Measurements from ENCODE around the gene PPIL4. TPM values are rescaled to one million over a fixed set of nuclear protein-coding genes. Genes with fewer than 3 reads are reported as not detected.
A peak's percentile ranks its signal among the peaks of the same experiment; 100 is the strongest.

The PPIL4 gene
- total and polyA plus RNA-seq, 7 donors, result 15.6 to 35.0 (median 31.3) TPM

GRCh38 chr6:149458806-149459205 lies 87.0 kb downstream of the PPIL4 start:
- Histone ChIP-seq H3K27me3 (no peaks in the 10 kb centered on the region), H3K4me1 (peaks cover 0 to 28% (median 19%) of the 10 kb centered on the region in 4 donors), H3K4me3 (no peak overlapping the region), H3K9me3 (no peaks in the 10 kb centered on the region), H3K27ac (no peak overlapping the region), H3K36me3 (no peaks in the 10 kb centered on the region)
- TF ChIP-seq POLR2AphosphoS5 (IDR thresholded peaks at IDR 0.05), result no peak
- DNase-seq, result no peak
- intact Hi-C loops (cut with DNase I), result no loop called here
- 89 to 95% methylated on average over 1 of the region's 1 CpG for WGBS, 2 donors

- Histone ChIP-seq H3K4me1 (peaks cover 0 to 31% (median 22%) of the 10 kb centered on the region in 4 donors), H3K9me3 (no peaks in the 10 kb centered on the region), H3K36me3 (no peaks in the 10 kb centered on the region), H3K27me3 (no peaks in the 10 kb centered on the region), H3K4me3 (no peak overlapping the region), H3K27ac (no peak overlapping the region)
- DNase-seq, result no peak
- WGBS, 2 donors, result 97% methylated on average over 7 of the region's 7 CpGs
- intact Hi-C loops (cut with DNase I), result no loop called here
- TF ChIP-seq POLR2AphosphoS5 (IDR thresholded peaks at IDR 0.05), result no peak
Measured at GRCh38 chr6:149458196-149458595, 87.6 kb downstream of the PPIL4 start.

DNA sequence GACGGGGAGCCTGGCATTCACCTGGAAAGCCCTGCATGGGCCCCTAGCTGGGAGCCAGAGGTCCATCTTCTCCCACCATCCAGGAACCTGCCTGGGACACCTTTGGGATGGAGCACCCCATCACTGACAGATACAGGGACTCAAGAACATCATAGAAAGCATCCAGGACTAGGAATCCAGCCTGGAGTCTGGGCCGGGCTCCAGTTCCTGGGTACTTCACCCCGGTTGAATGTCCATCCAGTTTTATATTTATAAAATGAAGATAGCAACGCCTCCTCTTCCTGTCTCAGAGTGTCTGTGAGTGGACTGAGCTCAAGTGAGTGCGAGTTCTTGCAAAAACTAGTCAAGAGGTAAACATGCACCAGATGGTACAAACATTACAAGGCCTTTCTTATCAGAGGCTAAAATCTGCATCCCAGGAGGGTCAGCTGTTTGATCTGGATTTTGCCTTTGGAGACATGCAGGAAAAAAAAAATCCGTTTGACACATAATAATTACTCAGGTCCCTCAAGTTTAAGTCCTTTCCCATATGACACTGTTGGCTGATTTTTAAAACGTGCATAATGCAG lies 88.4 kb downstream of the PPIL4 start:
- no peak overlapping the region for H3K4me3 ChIP-seq
- H3K4me1 ChIP-seq, result peaks cover 0 to 31% (median 22%) of the 10 kb centered on the region in 4 donors
- no peak for TF ChIP-seq CTCF (IDR thresholded peaks at IDR 0.05)
- no peak for TF ChIP-seq EP300 (IDR thresholded peaks at IDR 0.05)
- no peak for TF ChIP-seq POLR2A (IDR thresholded peaks at IDR 0.05)
- TF ChIP-seq POLR2AphosphoS5 (IDR thresholded peaks at IDR 0.05), result no peak
- no peak for DNase-seq
- no peaks in the 10 kb centered on the region for H3K27me3 ChIP-seq
- H3K36me3 ChIP-seq, result no peaks in the 10 kb centered on the region
- no peaks in the 10 kb centered on the region for H3K9me3 ChIP-seq
- no peak overlapping the region for H3K27ac ChIP-seq
- 74 to 80% methylated on average over 7 of the region's 7 CpGs for WGBS, 2 donors
- intact Hi-C loops (cut with DNase I), result no loop called here

- intact Hi-C loops (cut with DNase I), result no loop called here
- Histone ChIP-seq H3K36me3 (no peaks in the 10 kb centered on the region), H3K9me3 (no peaks in the 10 kb centered on the region), H3K4me1 (peaks cover 0 to 36% (median 26%) of the 10 kb centered on the region in 4 donors), H3K4me3 (no peak overlapping the region), H3K27me3 (no peaks in the 10 kb centered on the region), H3K27ac (no peak overlapping the region)
- TF ChIP-seq POLR2A (IDR thresholded peaks at IDR 0.05) (no peak), CTCF (IDR thresholded peaks at IDR 0.05) (no peak), EP300 (IDR thresholded peaks at IDR 0.05) (no peak)
- no peak for DNase-seq
- 96% methylated on average over 49 of the region's 49 CpGs for WGBS, 2 donors
Measured at GRCh38 chr6:149456311-149457021, 89.4 kb downstream of the PPIL4 start.

DNA sequence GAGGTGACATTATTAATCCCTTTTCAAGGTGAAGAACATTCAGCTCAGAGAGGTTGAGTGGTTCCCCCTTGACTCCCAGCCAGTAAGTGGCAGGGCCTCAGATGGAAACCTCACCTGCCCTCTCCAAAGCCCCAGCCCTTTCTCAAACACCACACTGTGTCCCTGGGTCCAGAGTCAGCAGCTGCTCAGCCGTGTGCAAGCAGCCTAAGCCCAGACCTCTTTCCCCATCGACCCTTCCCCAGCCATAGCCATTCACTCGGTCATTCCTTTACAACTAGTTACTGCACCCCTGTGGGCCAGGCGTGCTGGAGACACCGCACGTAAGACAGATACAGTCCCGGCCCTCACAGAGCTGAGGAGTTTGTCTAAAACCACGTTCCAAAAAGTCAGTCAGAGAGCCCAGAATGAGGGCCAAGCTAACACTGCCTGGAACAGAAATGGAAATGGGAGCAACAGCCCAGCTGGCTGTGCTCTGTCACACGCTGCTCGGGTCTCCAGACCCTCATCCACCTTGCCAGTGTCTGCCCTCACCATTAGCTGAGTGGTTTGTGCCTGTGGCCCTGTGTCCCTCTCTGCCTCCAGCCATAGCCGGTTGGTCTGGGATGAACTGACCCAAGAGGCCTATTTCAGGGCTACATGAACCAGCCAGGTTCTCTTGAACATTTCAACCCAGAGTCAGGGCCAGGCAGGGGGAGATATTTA lies 90.7 kb downstream of the PPIL4 start:
- WGBS, 2 donors, result 84 to 86% methylated on average over 11 of the region's 11 CpGs
- no peak for DNase-seq
- Histone ChIP-seq H3K4me1 (peaks cover 0 to 48% (median 39%) of the 10 kb centered on the region in 4 donors), H3K27me3 (no peaks in the 10 kb centered on the region), H3K36me3 (no peaks in the 10 kb centered on the region), H3K4me3 (no peak overlapping the region), H3K27ac (peak overlapping the region; percentile 67 to 78 (median 70)), H3K9me3 (no peaks in the 10 kb centered on the region)
- intact Hi-C loops (cut with DNase I), result no loop called here
- no peak for TF ChIP-seq EP300 (IDR thresholded peaks at IDR 0.05)
- no peak for TF ChIP-seq POLR2A (IDR thresholded peaks at IDR 0.05)
- no peak for TF ChIP-seq POLR2AphosphoS5 (IDR thresholded peaks at IDR 0.05)
- no peak for TF ChIP-seq CTCF (IDR thresholded peaks at IDR 0.05)

Small RNA genes within 50 kb of the gene (small RNA-seq; reads per million reads assigned to genes)
- gene RF00410 (0 reads per million in 3 donors), gene RNU7-3P (0 to 0.32 (median 0) reads per million in 3 donors)

Other genes starting within 250 kb of the PPIL4 start
- 100 to 1,000 TPM; 100 to 149 (median 110) TPM for gene TAB2, start 228.3 kb downstream of the PPIL4 start, total RNA-seq
- gene TAB2, start 228.3 kb downstream of the PPIL4 start, polyA plus RNA-seq, result 10 to 100 TPM; 33.4 to 44.6 (median 44.4) TPM
- 10 to 100 TPM in 1 of 4 donors, 1 to 10 TPM in 3; 3.4 to 11.1 (median 5.7) TPM for gene SUMO4, start 145.8 kb downstream of the PPIL4 start, total RNA-seq
- gene SUMO4, start 145.8 kb downstream of the PPIL4 start, polyA plus RNA-seq, result under 1 TPM in 1 of 3 donors, not detected in 2; 0.39 TPM
- 1 to 10 TPM in 3 of 4 donors, under 1 TPM in 1; 0.71 to 4.9 (median 1.2) TPM for gene ZC3H12D, start 61.0 kb downstream of the PPIL4 start, total RNA-seq
- 1 to 10 TPM; 3.6 to 9.2 (median 8.3) TPM for gene ZC3H12D, start 61.0 kb downstream of the PPIL4 start, polyA plus RNA-seq
- 10 to 100 TPM; 61.6 to 82.4 (median 74.4) TPM for gene GINM1, start 20.3 kb upstream of the PPIL4 start, total RNA-seq
- 10 to 100 TPM; 15.5 to 32.6 (median 27.0) TPM for gene GINM1, start 20.3 kb upstream of the PPIL4 start, polyA plus RNA-seq
- gene KATNA1, start 102.7 kb upstream of the PPIL4 start, total RNA-seq, result 10 to 100 TPM; 17.5 to 22.5 (median 20.6) TPM
- gene KATNA1, start 102.7 kb upstream of the PPIL4 start, polyA plus RNA-seq, result 10 to 100 TPM in 2 of 3 donors, 1 to 10 TPM in 1; 9.0 to 15.6 (median 11.1) TPM
- 10 to 100 TPM; 23.8 to 31.6 (median 25.2) TPM for gene LATS1, start 172.1 kb upstream of the PPIL4 start, total RNA-seq
- gene LATS1, start 172.1 kb upstream of the PPIL4 start, polyA plus RNA-seq, result 1 to 10 TPM; 3.6 to 8.0 (median 4.9) TPM
- 10 to 100 TPM; 18.3 to 56.3 (median 33.3) TPM for gene NUP43, start 200.5 kb upstream of the PPIL4 start, total RNA-seq
- 10 to 100 TPM in 1 of 3 donors, 1 to 10 TPM in 2; 3.0 to 13.0 (median 4.2) TPM for gene NUP43, start 200.5 kb upstream of the PPIL4 start, polyA plus RNA-seq
- 100 to 1,000 TPM in 1 of 4 donors, 10 to 100 TPM in 3; 74.0 to 117 (median 96.0) TPM for gene PCMT1, start 203.7 kb upstream of the PPIL4 start, total RNA-seq
- gene PCMT1, start 203.7 kb upstream of the PPIL4 start, polyA plus RNA-seq, result 10 to 100 TPM; 33.0 to 64.4 (median 49.0) TPM

Measured in sigmoid colon (tissue), 7 donors.